Ammon's horn (tissue), 1 donor: ENCODE results near the gene ATP11B.
A peak's percentile ranks its signal among the peaks of the same experiment; 100 is the strongest.

Source experiments
- DNase-seq: peaks from one replicate; pipeline ENCODE4 v3.0.0-alpha.2; 2016; ENCODE audit warnings: low spot score

The ATP11B gene

DNA sequence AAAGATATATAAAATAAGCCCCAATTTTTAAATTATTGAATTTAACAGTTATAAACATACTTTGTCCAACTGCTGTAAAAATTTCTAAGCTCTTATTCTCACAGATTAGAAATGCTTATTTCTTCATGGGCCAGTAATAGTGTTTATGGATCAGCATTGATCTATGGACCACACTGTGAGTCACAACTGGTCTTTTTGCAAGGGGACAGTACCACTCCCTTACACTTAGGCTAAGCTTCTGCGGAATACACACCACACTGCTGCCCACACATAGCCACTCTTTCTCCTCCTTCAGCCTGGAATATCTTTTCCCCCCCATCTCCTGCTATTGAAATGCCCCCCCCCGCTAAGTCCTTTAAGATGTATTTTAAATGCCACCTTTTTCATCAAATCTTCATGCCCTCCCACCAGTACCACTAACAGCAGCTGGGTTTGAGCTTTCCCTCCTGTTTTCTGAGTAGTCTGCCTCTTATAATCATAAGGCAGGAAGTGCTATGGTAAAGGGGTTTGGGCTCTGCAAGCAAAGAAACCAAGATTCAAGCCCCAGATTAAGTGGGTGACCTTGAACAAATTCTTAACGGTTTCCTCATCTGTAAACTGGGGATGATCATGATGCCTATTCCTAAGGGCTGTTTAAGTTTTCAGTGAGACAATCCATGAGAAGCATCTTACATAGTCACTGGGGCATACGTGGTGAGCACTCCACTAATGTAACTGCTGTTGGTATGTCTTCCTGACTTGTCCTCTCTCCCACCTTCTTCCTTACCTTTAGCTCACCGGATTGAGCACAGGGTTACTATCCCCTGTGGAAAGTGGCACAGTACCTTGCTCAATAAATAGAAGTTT lies 117.9 kb downstream of the ATP11B start:
- no peak for DNase-seq

DNA sequence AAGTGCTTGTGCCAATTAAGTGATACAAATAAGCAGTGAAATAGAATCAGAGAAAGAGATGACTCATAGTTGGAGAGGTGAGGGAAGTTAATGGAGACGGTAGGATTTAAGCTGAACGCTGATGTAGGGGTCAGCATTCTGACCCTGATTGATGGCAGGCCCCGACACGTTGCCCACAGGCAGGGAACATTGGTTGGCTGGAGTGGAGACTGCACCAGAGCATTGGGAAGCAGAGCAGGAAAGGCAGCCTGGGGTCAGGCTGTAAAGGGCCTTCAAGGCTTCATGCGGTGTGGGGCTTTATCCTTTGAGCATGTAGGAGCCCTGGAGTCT lies 118.4 kb downstream of the ATP11B start:
- DNase-seq, result no peak

DNA sequence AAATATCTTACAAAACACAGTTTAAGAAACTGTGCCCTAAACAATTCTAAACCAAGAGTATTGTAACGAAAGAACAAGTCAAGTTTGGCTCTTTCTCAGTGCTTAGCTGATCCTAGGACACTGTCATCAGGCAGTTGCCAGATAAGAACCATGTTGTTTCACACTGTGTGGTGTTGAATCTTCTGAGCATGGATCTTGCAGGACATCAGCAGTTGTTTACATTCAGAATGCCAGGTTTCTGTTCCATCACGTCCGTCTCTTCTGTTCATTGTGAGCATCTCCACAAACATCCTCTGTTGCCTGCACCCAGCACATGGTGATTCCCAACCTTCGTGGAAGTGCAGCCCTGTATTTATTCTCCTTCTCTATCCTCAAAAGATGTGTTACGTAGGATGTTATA lies 119.2 kb downstream of the ATP11B start:
- DNase-seq, result peak; percentile 72

DNA sequence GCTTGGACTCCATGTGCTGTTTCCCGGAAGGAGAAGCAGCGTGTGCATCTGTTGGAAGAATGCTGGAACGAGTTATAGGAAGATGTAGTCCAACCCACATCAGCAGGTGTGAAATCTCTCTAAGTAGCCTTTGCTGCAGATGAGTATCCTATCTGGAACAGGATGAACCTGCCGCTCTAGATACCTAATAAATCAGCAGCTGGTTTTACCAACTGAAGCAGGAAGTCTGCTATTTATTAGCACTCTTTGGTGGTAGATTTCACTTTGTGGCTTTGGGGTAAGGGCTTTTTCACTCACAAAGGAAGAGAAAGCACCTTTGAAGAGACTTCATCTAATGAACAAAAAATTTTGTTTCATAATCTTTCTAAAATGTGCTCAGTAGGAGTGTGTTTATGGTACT lies 120.6 kb downstream of the ATP11B start:
- no peak for DNase-seq

DNA sequence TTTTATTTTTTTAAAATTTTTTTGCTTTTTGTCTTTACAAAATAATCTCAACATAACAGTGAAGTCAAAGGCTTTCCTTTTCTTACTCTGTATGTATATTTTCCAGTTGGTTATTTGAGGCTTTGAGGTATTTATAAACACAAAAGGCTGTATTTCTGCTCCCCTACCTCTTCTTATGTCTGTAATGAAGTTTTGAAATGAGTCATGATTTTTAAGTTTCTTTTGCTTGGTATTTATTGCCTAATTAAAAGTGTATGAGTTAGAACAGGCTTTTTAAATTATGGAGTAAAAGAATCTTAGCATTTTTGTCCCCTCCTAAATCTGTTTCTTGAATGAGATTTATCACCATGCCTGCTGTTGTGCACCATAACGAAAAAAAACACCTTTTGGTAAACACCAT lies 121.0 kb downstream of the ATP11B start:
- DNase-seq, result no peak

DNA sequence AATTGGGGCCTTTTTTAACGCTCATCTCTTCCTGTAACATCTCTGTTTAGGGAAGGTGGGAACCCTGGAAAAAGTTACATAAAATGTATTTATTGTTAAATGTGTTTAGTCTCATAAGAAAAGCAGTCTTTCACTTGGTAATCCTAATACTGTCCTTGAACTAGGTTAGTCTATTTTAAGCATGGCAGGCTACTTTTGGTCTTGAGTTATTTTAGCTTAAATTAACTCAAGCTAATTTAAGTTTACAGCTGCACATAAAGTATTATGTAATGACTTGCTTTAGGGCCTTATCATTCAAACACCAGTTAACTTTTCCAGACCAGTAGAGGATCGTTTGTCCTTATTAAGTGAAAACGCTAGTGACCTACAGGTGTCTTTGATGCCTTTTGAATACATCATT lies 123.8 kb downstream of the ATP11B start:
- DNase-seq, result no peak

DNA sequence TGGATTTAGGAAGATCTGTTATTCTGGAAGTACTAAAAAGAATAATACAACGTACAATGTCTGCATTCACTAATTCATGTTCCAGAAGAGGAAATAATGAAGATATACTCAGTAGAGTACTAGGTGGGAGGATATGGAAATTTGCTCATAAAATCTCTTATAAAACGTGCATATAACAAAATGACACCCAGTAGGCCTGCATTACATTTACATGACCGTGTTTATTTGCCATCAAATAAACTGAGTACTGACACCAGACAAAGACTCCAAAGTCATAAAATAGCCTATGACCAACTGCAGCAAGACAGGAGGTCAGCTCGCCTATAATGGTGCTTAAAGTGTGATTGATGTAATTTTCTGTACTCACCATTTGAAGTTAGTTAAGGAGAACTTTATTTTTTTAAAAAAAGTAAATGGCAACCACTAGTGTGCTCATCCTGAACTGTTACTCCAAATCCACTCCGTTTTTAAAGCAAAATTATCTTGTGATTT lies 126.6 kb downstream of the ATP11B start:
- DNase-seq, result no peak

DNA sequence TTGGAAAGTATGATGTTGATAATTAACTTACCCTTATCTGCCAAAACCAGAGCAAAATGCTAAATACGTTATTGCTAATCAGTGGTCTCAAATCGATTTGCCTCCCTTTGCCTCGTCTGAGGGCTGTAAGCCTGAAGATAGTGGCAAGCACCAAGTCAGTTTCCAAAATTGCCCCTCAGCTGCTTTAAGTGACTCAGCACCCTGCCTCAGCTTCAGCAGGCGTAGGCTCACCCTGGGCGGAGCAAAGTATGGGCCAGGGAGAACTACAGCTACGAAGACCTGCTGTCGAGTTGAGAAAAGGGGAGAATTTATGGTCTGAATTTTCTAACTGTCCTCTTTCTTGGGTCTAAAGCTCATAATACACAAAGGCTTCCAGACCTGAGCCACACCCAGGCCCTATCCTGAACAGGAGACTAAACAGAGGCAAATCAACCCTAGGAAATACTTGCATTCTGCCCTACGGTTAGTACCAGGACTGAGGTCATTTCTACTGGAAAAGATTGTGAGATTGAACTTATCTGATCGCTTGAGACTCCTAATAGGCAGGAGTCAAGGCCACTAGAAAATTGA lies 127.3 kb downstream of the ATP11B start:
- no peak for DNase-seq

DNA sequence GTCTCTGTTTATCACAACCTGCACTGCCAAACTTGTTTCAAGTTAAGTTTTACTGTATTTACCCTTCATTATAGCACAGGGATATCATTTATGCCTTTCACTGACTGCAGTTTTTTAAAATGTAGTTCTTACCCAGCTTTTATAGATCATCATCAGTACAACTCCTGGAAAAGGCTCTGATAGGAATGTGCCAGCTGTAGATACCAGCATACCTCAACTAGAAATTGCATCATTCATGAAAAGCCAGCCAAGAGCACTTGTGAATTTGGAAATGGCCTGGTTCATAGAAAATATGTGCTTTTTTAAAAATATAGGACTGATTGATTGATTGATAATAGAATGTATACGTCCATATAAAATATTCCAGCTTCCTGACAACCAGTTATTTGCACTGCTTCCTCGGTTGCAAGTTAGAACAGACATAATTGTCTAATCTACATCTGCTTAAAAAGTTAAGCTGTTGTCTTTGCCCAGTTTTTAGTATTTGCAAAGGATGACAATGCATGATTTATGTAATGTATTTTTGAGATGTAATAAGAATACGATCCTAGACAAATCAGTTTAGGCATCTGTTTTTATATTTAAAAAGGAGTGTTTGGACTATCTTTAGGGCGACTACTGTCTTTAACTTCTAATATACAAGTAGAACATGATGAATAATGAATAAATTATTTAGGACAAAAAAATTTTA lies 128.5 kb downstream of the ATP11B start:
- DNase-seq, result no peak

DNA sequence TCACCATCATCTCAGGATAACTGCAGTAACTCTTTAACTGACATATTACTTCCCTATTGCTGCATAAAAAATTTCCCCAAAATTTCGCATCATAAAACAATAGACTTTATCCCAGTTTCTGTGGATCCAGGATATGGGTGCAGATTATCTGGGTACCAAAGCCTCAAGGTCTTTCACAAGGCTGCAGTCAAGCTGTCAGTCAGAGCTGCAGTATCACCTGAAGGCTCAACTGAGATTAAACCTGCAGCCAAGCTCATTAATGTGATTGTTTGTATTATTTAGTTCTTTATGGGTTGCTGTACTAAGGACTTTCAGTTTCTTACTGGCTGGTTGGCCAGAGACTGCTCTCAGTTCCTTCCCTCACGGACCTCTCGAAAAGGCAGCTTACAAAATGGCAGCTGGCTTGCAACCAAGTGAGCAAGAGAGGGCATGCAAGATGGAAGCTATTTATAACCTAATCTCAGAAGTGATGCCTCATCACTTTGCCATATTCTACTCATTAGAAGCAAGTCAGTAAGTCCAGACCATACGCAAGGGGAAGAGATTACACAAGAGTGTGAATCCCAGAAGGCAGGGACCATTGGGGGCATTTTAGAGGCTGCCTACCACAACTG lies 132.1 kb downstream of the ATP11B start:
- peak; percentile 21 for DNase-seq

DNA sequence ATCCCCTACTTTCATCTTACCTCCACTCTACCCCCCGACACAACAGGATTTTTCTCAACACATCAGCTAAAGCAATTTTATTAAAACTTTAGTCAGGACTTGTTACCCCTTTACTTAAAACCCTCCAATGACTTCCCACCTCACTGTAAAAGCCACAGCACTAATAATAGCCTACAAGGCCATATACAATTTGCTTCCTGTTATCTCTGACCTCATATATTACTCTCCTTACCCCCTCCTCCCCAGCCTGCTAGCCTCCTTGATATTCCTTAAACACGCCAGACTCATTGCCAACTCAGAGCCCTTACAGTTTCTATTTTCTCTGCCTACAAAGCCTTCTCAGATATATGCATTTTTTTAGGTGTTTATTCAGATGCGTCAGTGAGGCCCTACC lies 132.6 kb downstream of the ATP11B start:
- no peak for DNase-seq

DNA sequence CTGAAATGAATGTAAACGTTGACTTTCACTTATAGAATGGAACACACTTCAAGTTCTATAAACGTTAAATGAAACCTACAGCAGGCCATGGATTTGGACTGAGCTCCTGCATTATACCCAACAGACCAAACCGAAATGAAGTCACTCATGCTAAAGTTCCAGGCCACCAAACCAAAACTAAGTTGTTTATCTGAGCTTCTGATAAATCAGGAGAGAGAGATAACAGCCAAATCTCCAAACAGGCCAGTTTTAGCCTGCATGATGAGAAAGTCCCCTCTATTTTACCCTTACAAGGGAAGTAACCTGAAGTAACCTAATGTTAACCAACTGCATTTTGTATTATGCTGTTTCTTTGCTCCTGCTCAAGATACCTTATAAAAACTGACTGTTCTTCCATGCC lies 142.5 kb downstream of the ATP11B start:
- DNase-seq, result no peak

DNA sequence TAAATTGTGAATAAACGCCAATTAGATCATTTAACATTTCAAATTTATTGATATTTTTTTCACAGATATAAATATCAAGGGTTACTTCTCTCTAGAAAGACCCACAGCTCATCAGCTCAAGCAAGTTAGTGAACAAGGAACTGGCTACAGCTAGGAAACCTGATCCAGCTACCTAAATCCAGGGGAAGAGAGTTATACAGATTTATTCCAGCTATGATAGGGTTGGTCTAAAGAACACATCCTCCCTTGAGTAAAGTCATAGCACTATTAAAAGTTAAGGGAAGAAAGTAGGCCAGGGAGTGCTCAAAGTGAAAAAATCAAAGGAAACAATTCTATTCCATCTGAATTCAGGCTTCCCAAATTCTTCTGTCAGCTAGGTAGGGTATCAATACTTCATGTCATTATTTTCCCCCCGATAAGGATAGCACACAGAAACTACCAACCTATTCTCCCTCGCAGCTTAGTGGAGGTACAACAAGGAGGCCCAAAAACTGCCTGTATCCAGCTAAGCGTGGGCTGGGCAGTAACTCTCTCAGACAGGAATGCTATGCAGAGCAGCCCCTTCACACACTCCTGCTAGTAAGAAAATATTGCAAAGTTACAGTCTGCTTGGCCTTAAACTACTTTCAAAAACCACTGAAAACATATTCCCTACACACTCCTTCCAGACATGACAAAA lies 143.1 kb downstream of the ATP11B start:
- no peak for DNase-seq

DNA sequence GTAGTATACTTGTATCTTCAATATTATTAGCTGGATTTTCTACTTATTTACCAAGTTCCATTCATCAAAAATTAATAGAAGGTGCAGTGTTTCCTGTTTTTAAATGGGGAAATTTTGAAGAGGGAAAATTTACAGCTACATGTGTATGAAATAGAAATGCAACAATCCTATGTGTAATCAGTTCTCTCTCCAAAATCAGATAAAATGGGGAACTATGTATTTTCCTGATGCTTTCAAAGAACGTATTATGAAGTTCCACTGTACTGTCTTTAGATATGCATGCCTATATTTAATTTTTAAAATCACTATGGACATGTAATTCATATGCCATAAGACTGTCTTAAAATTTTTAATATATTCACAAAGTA lies 143.6 kb downstream of the ATP11B start:
- DNase-seq, result no peak

DNA sequence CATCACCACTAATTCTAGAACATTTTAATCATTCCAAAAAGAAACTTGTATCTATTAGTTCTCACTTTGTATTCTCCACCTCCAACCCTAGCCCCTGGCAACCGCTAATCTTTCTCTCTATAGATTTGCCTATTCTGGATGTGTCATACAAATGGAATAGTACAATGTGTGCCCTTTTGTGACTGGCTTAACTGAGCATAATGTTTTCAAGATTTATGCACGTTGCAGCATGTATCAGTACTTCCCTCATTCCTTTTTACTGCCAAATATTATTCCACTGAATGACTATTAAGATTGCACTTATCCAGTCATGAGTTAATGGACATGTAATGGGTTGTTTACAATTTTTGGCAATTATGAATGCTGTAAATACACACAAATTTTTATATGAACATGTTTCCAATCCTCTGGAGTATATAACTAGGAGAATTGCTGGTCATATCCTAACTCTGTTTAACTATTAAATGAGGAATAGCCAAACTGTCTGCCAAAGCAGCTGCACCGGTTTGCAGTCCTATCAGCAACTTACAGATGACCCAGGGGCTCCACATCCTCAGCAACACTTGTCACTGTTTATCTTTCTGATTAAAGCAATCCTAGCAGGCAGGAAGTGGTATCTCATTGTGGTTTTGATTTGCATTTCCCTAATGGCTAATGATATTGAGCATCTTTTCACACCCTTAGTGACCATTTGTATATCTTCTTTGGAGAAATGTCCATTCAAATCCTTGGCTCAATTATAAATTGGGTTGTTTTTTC lies 144.2 kb downstream of the ATP11B start:
- DNase-seq, result no peak

DNA sequence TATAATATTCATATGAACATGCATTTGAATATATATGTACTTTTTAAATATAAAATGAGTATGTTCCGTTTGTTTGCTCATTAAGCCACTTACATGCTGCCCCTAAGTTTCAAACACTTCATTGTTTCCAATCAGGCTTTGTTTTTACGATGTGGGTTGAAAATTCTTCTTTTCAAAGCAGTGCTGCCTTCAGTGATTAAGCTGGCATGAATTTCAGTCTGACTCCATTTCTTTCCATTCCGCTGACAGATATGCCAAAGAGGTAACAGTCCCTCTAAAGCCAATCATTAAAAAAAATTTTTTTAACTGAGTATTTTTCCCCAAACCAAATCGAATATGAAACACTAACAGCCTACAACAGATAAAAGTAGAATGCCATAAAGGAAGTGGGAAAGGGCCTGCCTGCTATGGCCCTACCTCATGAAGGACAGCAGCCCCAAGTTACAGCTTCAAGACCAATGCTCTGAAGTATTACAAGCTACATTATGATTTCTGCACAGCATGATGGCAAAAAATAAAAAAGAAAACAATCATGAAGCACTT lies 147.0 kb downstream of the ATP11B start:
- no peak for DNase-seq

DNA sequence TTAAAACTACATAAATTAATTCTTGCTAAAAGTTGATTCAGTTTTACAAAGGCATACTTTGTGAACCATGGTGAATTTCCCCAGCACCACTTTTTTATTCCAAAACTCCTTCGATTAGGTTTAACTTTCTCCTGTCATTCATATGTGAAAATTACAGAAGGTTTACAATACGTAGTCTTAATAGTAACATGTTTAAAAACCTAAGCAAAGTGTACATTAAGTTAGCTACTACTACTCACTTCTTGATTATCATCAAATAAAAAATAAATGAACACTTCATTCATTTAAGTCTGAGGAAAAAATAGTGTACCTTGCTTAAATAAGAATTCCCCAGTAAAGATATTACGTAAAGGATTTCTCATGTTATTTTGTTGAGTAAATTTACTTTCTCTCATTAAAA lies 148.4 kb downstream of the ATP11B start:
- DNase-seq, result no peak

DNA sequence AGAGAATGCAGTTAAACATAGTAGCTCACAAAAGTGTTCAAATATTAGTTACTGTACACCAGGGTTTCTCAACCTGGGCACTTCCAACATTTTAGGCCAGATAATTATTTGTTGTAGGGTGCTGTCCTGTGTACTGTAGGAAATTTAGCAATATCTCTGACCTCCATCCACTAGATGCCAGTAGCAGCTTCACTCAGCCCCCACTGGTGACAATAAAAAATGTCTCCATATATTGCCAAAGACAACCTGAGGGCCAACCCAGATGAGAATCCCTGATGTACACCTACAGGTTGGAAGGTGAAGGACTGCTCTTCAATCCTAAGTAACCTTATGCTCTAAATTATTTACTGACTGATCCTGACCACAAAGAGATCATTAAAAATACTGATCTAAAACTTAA lies 154.6 kb downstream of the ATP11B start:
- DNase-seq, result no peak

DNA sequence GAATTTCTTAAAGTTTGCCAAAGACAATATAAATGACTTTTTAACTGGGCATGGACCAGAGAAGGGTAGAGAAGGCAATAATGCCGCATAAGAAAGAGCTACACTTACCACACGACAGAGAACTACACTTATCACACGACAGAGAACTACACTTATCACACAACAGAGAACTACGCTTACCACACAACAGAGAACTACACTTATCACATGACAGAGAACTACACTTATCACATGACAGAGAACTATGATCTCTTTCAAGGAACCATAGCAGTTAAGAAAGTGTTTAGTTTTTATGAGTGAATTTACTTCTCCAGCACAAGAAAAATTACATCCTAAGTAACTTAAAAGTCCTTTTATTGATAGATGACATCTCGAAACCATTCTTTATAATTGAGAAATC lies 155.0 kb downstream of the ATP11B start:
- DNase-seq, result no peak

DNA sequence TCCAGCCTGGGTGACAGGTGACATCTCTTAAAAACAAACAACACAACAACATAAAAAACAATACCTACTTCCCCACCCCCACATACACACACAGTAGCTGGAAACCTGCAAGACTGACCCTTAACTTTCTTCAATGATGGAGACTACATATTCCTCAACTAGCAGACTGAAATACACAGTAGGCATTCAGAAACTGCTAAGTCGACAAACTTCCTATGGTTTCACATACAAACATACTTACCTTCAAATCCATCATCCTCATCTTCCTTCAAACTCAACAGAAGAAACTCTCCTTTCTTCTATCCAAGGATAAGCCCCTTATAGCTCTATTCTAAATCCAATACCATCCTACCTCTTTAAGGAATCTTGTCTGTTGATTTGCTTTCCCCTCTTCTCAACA lies 156.4 kb downstream of the ATP11B start:
- no peak for DNase-seq

DNA sequence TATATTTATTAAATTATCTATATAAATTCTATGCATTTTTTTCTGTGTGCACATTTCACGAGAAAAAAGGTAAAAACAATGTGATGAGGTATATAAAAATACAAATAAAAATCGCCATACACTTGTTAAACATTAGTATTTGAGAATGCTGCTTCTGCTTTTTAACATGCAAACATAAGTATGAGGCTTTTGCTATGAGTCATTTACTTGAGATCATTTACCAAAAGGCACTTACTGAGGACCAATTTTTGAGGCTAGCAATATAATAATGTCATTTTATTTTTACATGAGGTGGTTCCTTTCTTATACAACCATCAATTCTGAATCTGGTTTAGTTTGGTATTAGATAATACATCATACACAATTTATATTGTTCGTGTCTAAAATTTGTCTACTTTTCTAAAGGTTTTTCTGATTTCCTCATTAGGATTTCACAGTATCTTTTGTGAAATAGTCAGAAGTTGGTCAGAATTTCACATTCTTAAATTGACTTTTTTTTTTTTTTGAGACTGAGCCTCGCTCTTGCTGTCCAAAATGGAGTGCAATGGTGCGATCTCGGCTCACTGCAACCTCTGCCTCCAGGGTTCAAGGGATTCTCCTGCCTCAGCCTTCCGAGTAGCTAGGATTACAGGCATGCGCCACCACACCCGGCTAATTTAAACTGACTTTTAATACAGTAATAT lies 161.4 kb downstream of the ATP11B start:
- DNase-seq, result no peak
